GM21381 (cell line): ENCODE data around the gene WIPF2.

Experiments
- ATAC-seq: cut with Tn5 transposase; IDR thresholded peaks from one replicate; pipeline ENCODE4 v1.9.1; 2021; ENCODE audit warnings: mild to moderate bottlenecking, moderate library complexity; ENCODE audit not compliant: unreplicated experiment

WIPF2 gene

GRCh38 chr17:40325156-40326013, 106.3 kb downstream of the WIPF2 start:
- ATAC-seq = no peak

- no peak for ATAC-seq
Measured at GRCh38 chr17:40326014-40326831, 107.1 kb downstream of the WIPF2 start.

- no peak for ATAC-seq
Measured at GRCh38 chr17:40326832-40327199, 107.7 kb downstream of the WIPF2 start.

- no peak for ATAC-seq
Measured at GRCh38 chr17:40327244-40327729, 108.2 kb downstream of the WIPF2 start.

- ATAC-seq = no peak
Measured at GRCh38 chr17:40327735-40328385, 108.8 kb downstream of the WIPF2 start.

- ATAC-seq = no peak
Measured at GRCh38 chr17:40328386-40328766, 109.3 kb downstream of the WIPF2 start.

GRCh38 chr17:40329839-40330794, 111.0 kb downstream of the WIPF2 start:
- no peak for ATAC-seq

- no peak for ATAC-seq
Measured at GRCh38 chr17:40330850-40331470, 111.9 kb downstream of the WIPF2 start.

GRCh38 chr17:40331743-40332641, 112.9 kb downstream of the WIPF2 start:
- no peak for ATAC-seq
